HepG2 (cell line): ENCODE results near the gene COMP. TPM values are rescaled to one million over a fixed set of nuclear protein-coding genes. Genes with fewer than 3 reads are reported as not detected.

ENCODE experiments used
- ATAC-seq: fragments of 200-7000 bp; cut with Tn5 transposase; 3 replicates; pipeline ENCODE4 v1.9.1; 2020; ENCODE audit warnings: mild to moderate bottlenecking, moderate library complexity
- BruUV-seq: library from RNA; stranded (reverse); fragments of 400-500 nt; replicated peaks from 2 replicates; lab custom pipeline; 2021; lab: Mats Ljungman, UMichigan
- CTCF ChIA-PET: fragments of 300-600 bp; formaldehyde crosslinking; extraction: SDS; loops from one replicate; lab custom pipeline; 2021; ENCODE audit warnings: low total read pairs, inconsistent platforms, low intra/inter-chr PET ratio; lab: Yijun Ruan, JAX
- POLR2A ChIA-PET: fragments of 350-600 bp; sonication (Branson Sonifier 250); formaldehyde crosslinking; loops from one replicate; lab custom pipeline; 2020; ENCODE audit warnings: antibody characterized with exemption, inconsistent platforms; lab: Yijun Ruan, JAX
- DNase-seq: peaks from one replicate; pipeline ENCODE4 v3.0.0-alpha.2; 2015; ENCODE audit warnings: low spot score
- FAIRE-seq: peaks from 3 replicates; lab custom pipeline; 2011; peaks lifted over from hg19 to GRCh38; lab: Jason Lieb, UNC
- H2AFZ ChIP-seq: one replicate; pipeline ENCODE4 v1.6.1; 2011; ENCODE audit warnings: low read length, inconsistent platforms
- H3K27ac ChIP-seq: fragments of 300-600 bp; 3 replicates; pipeline ENCODE4 v1.8.0; 2011; ENCODE audit warnings: mixed run types, mild to moderate bottlenecking, mixed read lengths, low read length, inconsistent platforms; ENCODE audit not compliant: insufficient read depth; ENCODE audit errors: extremely low read length
- H3K27me3 ChIP-seq, 2 experiments: fragments of 200-600 bp in 1 of 2; 2 replicates in 1 of 2; 3 replicates in 1 of 2; pipeline versions ENCODE4 v1.6.0 to v1.8.0; 2011; ENCODE audit warnings: low read length in 2 of 2, mild to moderate bottlenecking in 2 of 2, moderate library complexity in 2 of 2, inconsistent platforms in 1 of 2; ENCODE audit not compliant: insufficient read depth in 2 of 2, control insufficient read depth in 1 of 2
- H3K36me3 ChIP-seq, 2 experiments: fragments of 200-600 bp in 1 of 2; replicated peaks in 1 of 2; 2 replicates in 1 of 2; 3 replicates in 1 of 2; pipeline versions ENCODE4 v1.5.1 to v1.8.0; 2011; ENCODE audit warnings: low read length in 2 of 2, inconsistent platforms in 1 of 2; ENCODE audit not compliant: insufficient read depth in 2 of 2, control insufficient read depth in 1 of 2
- H3K4me1 ChIP-seq: 2 replicates; pipeline ENCODE4 v1.5.1; 2012; ENCODE audit warnings: low read length, inconsistent platforms; ENCODE audit not compliant: insufficient read depth
- H3K4me2 ChIP-seq: 2 replicates; pipeline ENCODE4 v1.6.0; 2011; ENCODE audit warnings: low read depth, low read length, inconsistent platforms
- H3K4me3 ChIP-seq, 3 experiments: fragments of 200-600 bp in 1 of 3; sonication (generic), shearing (Covaris generic) in 1 of 3; replicated peaks in 1 of 3; 2 replicates each; pipeline ENCODE4 v1.5.1; 2011 to 2016; ENCODE audit warnings: low read length in 3 of 3, inconsistent platforms in 2 of 3, low read depth in 2 of 3, mild to moderate bottlenecking in 2 of 3, control low read depth in 1 of 3, mixed read lengths in 1 of 3; ENCODE audit not compliant: insufficient read depth in 1 of 3
- H3K79me2 ChIP-seq: one replicate; pipeline ENCODE4 v1.6.1; 2011; ENCODE audit warnings: low read length, inconsistent platforms; ENCODE audit not compliant: insufficient read depth
- H3K9ac ChIP-seq: 2 replicates; pipeline ENCODE4 v1.6.0; 2011; ENCODE audit warnings: mild to moderate bottlenecking, low read depth, low read length, inconsistent platforms; ENCODE audit not compliant: insufficient read depth
- H3K9me3 ChIP-seq: 2 replicates; pipeline ENCODE4 v1.5.1; 2012; ENCODE audit warnings: mild to moderate bottlenecking, low read length
- H4K20me1 ChIP-seq: 2 replicates; pipeline ENCODE4 v1.6.0; 2011; ENCODE audit warnings: inconsistent platforms, mild to moderate bottlenecking, low read length, moderate library complexity; ENCODE audit not compliant: insufficient read depth
- GMEB2 ChIP-seq: IDR thresholded peaks from 2 replicates; pipeline ENCODE4 v1.6.1; 2016; ENCODE audit warnings: missing biosample characterization, missing genetic modification reagents, low read depth
- NFAT5 ChIP-seq: sonication (generic); formaldehyde crosslinking; IDR thresholded peaks from 2 replicates; pipeline ENCODE4 v1.4.0; 2020; ENCODE audit warnings: missing genetic modification reagents
- PRDM4 ChIP-seq: sonication (generic); formaldehyde crosslinking; IDR thresholded peaks from 2 replicates; pipeline ENCODE4 v1.9.0; 2021; ENCODE audit warnings: missing genetic modification reagents, borderline replicate concordance
- ZBTB7B ChIP-seq: sonication (generic); formaldehyde crosslinking; IDR thresholded peaks from 2 replicates; pipeline ENCODE4 v1.4.0; 2020; ENCODE audit warnings: missing genetic modification reagents
- WGBS: methylation state at CpG from one replicate; pipeline ENCODE4 v1.1.6; 2017; ENCODE audit warnings: low lambda C conversion rate; 5-methylcytosine and 5-hydroxymethylcytosine counted together
- in situ Hi-C: cut with HindIII; loops from 2 replicates; pipeline ENCODE4 v1.10.0; 2017; ENCODE audit warnings: low pct_unique_long_range_greater_than_20kb; ENCODE audit not compliant: extremely low pct_ligation_motif_present
- intact Hi-C: fragments of 100-400 bp; cut with micrococcal nuclease; formaldehyde crosslinking; loops from one replicate; pipeline ENCODE4 v1.10.0; 2022; ENCODE audit not compliant: unreplicated experiment
- polyA plus RNA-seq, 8 experiments: library from polyadenylated mRNA; depleted of rRNA in 3 of 8; stranded (reverse) in 7 of 8; unstranded in 1 of 8; fragments of >200 nt; fragmentation: Illumina TruSeq in 4 of 8; extraction: Trizol in 4 of 8; gene quantifications; 2 replicates each; pipeline versions ENCODE4 v1.2.1 to v1.2.3, GENCODE V29; 2011 to 2016; ENCODE audit warnings: low read depth in 4 of 8, missing spikeins in 1 of 8, mixed read lengths in 1 of 8; ENCODE audit not compliant: insufficient read depth in 1 of 8
- total RNA-seq, 5 experiments: library from RNA; depleted of rRNA; stranded (reverse); fragments of >200 nt; fragmentation: Illumina TruSeq; extraction: Trizol; gene quantifications; 2 replicates each; pipeline ENCODE4 v1.2.3, GENCODE V29; 2016; ENCODE audit warnings: low read depth in 1 of 5

Gene COMP
- total and polyA plus RNA-seq, 2 of the 13 experiments (the other 11 are each of a cell fraction or from before 2014, with no cell fraction given) = 0.04 to 0.13 TPM

- TF ChIP-seq NFAT5 (CRISPR knock-in tag) = no peak
Observed at GRCh38 chr19:18745012-18745735, 45.9 kb downstream of the COMP start (continued).

- no peaks in the 10 kb centered on the region for H3K36me3 ChIP-seq
- TF ChIP-seq ZBTB7B (CRISPR knock-in tag) (no peak), GMEB2 (CRISPR knock-in tag) (no peak), PRDM4 (CRISPR knock-in tag) (no peak)
Observed at GRCh38 chr19:18743784-18744418, 47.2 kb downstream of the COMP start.

More at GRCh38 chr19:18743784-18744418, 47.2 kb downstream of the COMP start:
- Histone ChIP-seq H3K9ac (no peak overlapping the region), H3K4me1 (peaks cover 41% of the 10 kb centered on the region), H2AFZ (no peak overlapping the region), H4K20me1 (no peaks in the 10 kb centered on the region), H3K27ac (no peak overlapping the region), H3K79me2 (peaks cover 13% of the 10 kb centered on the region), H3K9me3 (no peaks in the 10 kb centered on the region), H3K4me3 (no peak overlapping the region), H3K27me3 (no peaks in the 10 kb centered on the region), H3K4me2 (no peak overlapping the region)
- FAIRE-seq (no peak), DNase-seq (no peak), ATAC-seq (no peak)
- WGBS = 98% methylated on average over 6 of the region's 36 CpGs
- intact Hi-C loops = no loop called here
- in situ Hi-C loops = no loop called here
- CTCF ChIA-PET = no interaction called here
- POLR2A ChIA-PET = no interaction called here
- BruUV-seq = no TSS peak
